ENCODE data around the gene VWA5B1. TPM values are rescaled to one million over a fixed set of nuclear protein-coding genes. Genes with fewer than 3 reads are reported as not detected.

The VWA5B1 gene
- total and polyA plus RNA-seq, 2 of the 4 experiments (the other 2 are of a cell fraction): not detected

DNA sequence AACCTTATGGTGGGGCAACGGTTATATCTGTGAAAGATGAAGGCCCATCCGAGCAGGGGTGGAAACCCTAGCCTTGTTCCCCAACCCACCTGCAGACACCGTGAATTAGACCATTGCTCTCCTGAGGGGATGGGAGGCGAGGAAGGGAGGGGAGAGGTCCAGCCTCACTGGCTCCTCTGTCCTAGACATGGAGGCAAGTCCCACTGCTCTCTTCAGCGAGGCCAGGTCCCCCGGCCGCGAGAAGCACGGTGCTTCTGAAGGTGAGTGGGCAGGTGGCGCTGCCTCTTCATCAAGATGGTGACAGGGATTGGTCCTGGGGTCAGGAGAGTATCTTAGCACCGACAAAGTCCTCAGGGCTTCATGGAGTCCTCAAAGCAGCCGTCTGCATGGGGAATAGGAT is 59.3 kb downstream of the VWA5B1 start:
- no peak overlapping the region for H4K91ac ChIP-seq (ENCODE audit: insufficient read depth, low read depth, low read length)
- intact Hi-C loops (cut with micrococcal nuclease): no loop called here
- in situ Hi-C loops (cut with MboI; ENCODE audit: low sequenced_read_pairs): no loop called here
- H3K4me3 ChIP-seq (ENCODE audit: insufficient read depth, low read depth, low read length): no peak overlapping the region
- no peak overlapping the region for H3K14ac ChIP-seq (replicated peaks; ENCODE audit: low read depth, low read length)
- H3K9ac ChIP-seq (ENCODE audit: low read depth, low read length): no peak overlapping the region
- ChIA-PET CTCF (no interaction called here), POLR2A (ENCODE audit: unreplicated experiment) (no interaction called here)
- H2BK20ac ChIP-seq (ENCODE audit: low read depth, low read length): no peak overlapping the region
- no peaks in the 10 kb centered on the region for H3K9me1 ChIP-seq (ENCODE audit: insufficient read depth, low read length)
- H3K36me3 ChIP-seq (ENCODE audit: control insufficient read depth, insufficient read depth, low read length): no peaks in the 10 kb centered on the region
- dilution Hi-C loops (cut with HindIII; ENCODE audit: low sequenced_read_pairs, unreplicated experiment): no loop called here
- H3K4ac ChIP-seq (ENCODE audit: low read depth, low read length): no peak overlapping the region
- BruUV-seq (replicated peaks): no TSS peak
- H4K5ac ChIP-seq (ENCODE audit: low read depth, low read length): no peak overlapping the region
- H3K56ac ChIP-seq (ENCODE audit: extremely low read depth, insufficient read depth, low read length): no peak overlapping the region
- ATAC-seq (ENCODE audit: low read depth) (no peak), DNase-seq (no peak)
- no peak overlapping the region for H2BK5ac ChIP-seq (ENCODE audit: low read depth, low read length, poor library complexity, severe bottlenecking)
- H2BK15ac ChIP-seq (ENCODE audit: low read depth, low read length): no peak overlapping the region
- H4K8ac ChIP-seq (ENCODE audit: low read depth in 2 of 2, low read length in 2 of 2): no peak overlapping the region
- H3K4me1 ChIP-seq (ENCODE audit: control insufficient read depth, insufficient read depth, low read length): no peaks in the 10 kb centered on the region; the same call in 1 of the 2 replicates
- no peak overlapping the region for H2BK120ac ChIP-seq (ENCODE audit: low read depth, low read length)
- H3K27me3 ChIP-seq (ENCODE audit: control insufficient read depth, insufficient read depth, low read length): peaks cover 23% of the 10 kb centered on the region
- no peak overlapping the region for H3K23ac ChIP-seq (ENCODE audit: low read depth, low read length)
- no peak overlapping the region for H2AK5ac ChIP-seq (ENCODE audit: low read depth, low read length)
- H2AK9ac ChIP-seq (replicated peaks; ENCODE audit: low read depth, low read length, poor library complexity): no peak overlapping the region
- 0 out of 2 replicates have a peak, but pooled peaks cover 2% of the 10 kb centered on the region for H3K9me3 ChIP-seq (ENCODE audit: control insufficient read depth, insufficient read depth, low read length)
- H4K20me1 ChIP-seq (ENCODE audit: insufficient read depth, low read length): no peaks in the 10 kb centered on the region
- TF ChIP-seq MAZ (IDR thresholded peaks at IDR 0.05; ENCODE audit: borderline replicate concordance, low read depth, low read length) (no peak), RFX5 (IDR thresholded peaks at IDR 0.05; ENCODE audit: low read depth, low read length) (no peak), CEBPB (IDR thresholded peaks at IDR 0.05; ENCODE audit: low read depth, low read length) (no peak), POLR2A (IDR thresholded peaks at IDR 0.05; ENCODE audit: low read depth, low read length) (no peak), MAFK (IDR thresholded peaks at IDR 0.05; ENCODE audit: low read depth, low read length) (no peak), NFE2L2 (IDR thresholded peaks at IDR 0.05; ENCODE audit: low read depth, low read length) (no peak), RCOR1 (IDR thresholded peaks at IDR 0.05; ENCODE audit: insufficient replicate concordance, low read length) (no peak), BHLHE40 (IDR thresholded peaks at IDR 0.05; ENCODE audit: low read depth, low read length) (no peak), CHD1 (IDR thresholded peaks at IDR 0.05; ENCODE audit: low read depth, low read length) (no peak), RAD21 (IDR thresholded peaks at IDR 0.05; ENCODE audit: low read length) (no peak), MXI1 (IDR thresholded peaks at IDR 0.05; ENCODE audit: borderline replicate concordance, low read depth, low read length) (no peak), SMC3 (IDR thresholded peaks at IDR 0.05; ENCODE audit: low read depth, low read length) (no peak)
- TF ChIP-seq, protein P1, sequence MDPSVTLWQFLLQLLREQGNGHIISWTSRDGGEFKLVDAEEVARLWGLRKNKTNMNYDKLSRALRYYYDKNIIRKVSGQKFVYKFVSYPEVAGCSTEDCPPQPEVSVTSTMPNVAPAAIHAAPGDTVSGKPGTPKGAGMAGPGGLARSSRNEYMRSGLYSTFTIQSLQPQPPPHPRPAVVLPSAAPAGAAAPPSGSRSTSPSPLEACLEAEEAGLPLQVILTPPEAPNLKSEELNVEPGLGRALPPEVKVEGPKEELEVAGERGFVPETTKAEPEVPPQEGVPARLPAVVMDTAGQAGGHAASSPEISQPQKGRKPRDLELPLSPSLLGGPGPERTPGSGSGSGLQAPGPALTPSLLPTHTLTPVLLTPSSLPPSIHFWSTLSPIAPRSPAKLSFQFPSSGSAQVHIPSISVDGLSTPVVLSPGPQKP (IDR thresholded peaks at IDR 0.05; ENCODE audit: borderline replicate concordance, low read depth, low read length): no peak
- TF ChIP-seq, protein P2, sequence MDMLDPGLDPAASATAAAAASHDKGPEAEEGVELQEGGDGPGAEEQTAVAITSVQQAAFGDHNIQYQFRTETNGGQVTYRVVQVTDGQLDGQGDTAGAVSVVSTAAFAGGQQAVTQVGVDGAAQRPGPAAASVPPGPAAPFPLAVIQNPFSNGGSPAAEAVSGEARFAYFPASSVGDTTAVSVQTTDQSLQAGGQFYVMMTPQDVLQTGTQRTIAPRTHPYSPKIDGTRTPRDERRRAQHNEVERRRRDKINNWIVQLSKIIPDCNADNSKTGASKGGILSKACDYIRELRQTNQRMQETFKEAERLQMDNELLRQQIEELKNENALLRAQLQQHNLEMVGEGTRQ (IDR thresholded peaks at IDR 0.05; ENCODE audit: low read depth, low read length): no peak
- TF ChIP-seq, protein P3, sequence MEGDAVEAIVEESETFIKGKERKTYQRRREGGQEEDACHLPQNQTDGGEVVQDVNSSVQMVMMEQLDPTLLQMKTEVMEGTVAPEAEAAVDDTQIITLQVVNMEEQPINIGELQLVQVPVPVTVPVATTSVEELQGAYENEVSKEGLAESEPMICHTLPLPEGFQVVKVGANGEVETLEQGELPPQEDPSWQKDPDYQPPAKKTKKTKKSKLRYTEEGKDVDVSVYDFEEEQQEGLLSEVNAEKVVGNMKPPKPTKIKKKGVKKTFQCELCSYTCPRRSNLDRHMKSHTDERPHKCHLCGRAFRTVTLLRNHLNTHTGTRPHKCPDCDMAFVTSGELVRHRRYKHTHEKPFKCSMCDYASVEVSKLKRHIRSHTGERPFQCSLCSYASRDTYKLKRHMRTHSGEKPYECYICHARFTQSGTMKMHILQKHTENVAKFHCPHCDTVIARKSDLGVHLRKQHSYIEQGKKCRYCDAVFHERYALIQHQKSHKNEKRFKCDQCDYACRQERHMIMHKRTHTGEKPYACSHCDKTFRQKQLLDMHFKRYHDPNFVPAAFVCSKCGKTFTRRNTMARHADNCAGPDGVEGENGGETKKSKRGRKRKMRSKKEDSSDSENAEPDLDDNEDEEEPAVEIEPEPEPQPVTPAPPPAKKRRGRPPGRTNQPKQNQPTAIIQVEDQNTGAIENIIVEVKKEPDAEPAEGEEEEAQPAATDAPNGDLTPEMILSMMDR (conservative IDR thresholded peaks at IDR 0.05; ENCODE audit: low read depth, low read length): no peak
- no peaks in the 10 kb centered on the region for H3K79me1 ChIP-seq (ENCODE audit: low read depth in 1 of 2, low read length in 2 of 2)
- no peak overlapping the region for H3K4me2 ChIP-seq (ENCODE audit: low read depth, low read length)
- H2AFZ ChIP-seq (replicated peaks; ENCODE audit: low read length, poor library complexity): no peak overlapping the region
- no peak overlapping the region for H3K27ac ChIP-seq (ENCODE audit: insufficient read depth, low read length)
- WGBS, 2 experiments (ENCODE audit: extremely low coverage in 2 of 2, insufficient read length in 1 of 2): 62% methylated on average over 2 of the region's 12 CpGs; no CpG with 5 or more reads in 1 of the 2 experiments
- no peak overlapping the region for H3K18ac ChIP-seq (ENCODE audit: low read depth, low read length)

Data from IMR-90 (cell line).